ENCODE data around the gene RPL12. TPM values are rescaled to one million over a fixed set of nuclear protein-coding genes. Genes with fewer than 3 reads are reported as not detected.

Gene RPL12
- total and polyA plus RNA-seq, 9 of the 15 experiments (the other 6 are each of a cell fraction or from before 2014, with no cell fraction given): 1,614 to 4,558 (median 2,531) TPM

DNA sequence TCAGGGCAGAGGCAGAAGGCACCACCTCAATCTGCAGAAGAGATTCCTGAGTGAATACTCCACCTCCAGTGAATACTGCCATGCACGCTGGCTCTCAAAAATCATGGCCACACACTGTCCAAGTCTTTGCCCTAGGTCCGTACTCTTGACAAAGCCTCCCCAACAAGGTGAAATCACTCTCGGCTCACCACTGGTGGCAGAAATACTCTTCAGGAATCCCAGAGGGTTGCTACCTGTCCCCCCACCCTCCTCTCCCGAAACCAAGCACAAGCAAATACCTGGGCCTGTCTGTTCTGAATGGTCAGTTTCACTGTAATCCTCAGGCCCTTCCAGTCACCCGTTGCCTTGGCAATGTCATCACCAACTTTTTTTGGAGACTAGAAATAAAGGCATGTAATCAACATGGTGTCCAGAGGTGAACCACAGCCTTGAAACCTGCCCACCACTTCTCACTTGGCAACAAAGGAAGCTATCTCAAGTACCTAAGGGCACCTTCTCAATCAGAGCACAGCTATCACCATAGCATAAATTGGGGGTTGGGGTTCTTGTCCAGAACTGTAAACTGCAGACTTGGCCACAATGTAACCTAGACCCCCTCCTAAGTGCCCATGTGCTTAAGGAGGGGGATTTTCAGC, 1.8 kb downstream of the RPL12 start (continued):
- TF ChIP-seq, protein P1, sequence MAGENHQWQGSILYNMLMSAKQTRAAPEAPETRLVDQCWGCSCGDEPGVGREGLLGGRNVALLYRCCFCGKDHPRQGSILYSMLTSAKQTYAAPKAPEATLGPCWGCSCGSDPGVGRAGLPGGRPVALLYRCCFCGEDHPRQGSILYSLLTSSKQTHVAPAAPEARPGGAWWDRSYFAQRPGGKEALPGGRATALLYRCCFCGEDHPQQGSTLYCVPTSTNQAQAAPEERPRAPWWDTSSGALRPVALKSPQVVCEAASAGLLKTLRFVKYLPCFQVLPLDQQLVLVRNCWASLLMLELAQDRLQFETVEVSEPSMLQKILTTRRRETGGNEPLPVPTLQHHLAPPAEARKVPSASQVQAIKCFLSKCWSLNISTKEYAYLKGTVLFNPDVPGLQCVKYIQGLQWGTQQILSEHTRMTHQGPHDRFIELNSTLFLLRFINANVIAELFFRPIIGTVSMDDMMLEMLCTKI (IDR thresholded peaks at IDR 0.05; ENCODE audit: partially characterized antibody): no peak
- TF ChIP-seq GTF2F1 (IDR thresholded peaks at IDR 0.05; ENCODE audit: low read depth, low read length) (no peak), SPI1 (IDR thresholded peaks at IDR 0.05; ENCODE audit: borderline replicate concordance, low read depth, low read length) (no peak), RFX1 (IDR thresholded peaks at IDR 0.05) (peak; percentile 60), ZNF311 (CRISPR knock-in tag; IDR thresholded peaks at IDR 0.05) (no peak), MBD2 (IDR thresholded peaks at IDR 0.05; ENCODE audit: borderline replicate concordance, low read depth) (0 out of 2 replicates have a peak, but pooled peaks have one; percentile 25), CREM (IDR thresholded peaks at IDR 0.05; ENCODE audit: low read depth) (no peak), STAG1 (CRISPR knock-in tag; IDR thresholded peaks at IDR 0.05; ENCODE audit: borderline replicate concordance) (no peak), CBFB (CRISPR knock-in tag; IDR thresholded peaks at IDR 0.05) (no peak), SMARCE1 (IDR thresholded peaks at IDR 0.05) (no peak), HIVEP1 (CRISPR knock-in tag; IDR thresholded peaks at IDR 0.05) (no peak), XRCC4 (IDR thresholded peaks at IDR 0.05; ENCODE audit: extremely low read depth, insufficient read depth, insufficient read length) (no peak), CHD1 (IDR thresholded peaks at IDR 0.05; ENCODE audit: low read length) (no peak), SIRT6 (IDR thresholded peaks at IDR 0.05; ENCODE audit: low read depth, low read length) (peak; percentile 83), ZNF232 (CRISPR knock-in tag; IDR thresholded peaks at IDR 0.05) (no peak), ZNF699 (CRISPR knock-in tag; IDR thresholded peaks at IDR 0.05; ENCODE audit: insufficient replicate concordance) (no peak)
- TF ChIP-seq, protein P2, sequence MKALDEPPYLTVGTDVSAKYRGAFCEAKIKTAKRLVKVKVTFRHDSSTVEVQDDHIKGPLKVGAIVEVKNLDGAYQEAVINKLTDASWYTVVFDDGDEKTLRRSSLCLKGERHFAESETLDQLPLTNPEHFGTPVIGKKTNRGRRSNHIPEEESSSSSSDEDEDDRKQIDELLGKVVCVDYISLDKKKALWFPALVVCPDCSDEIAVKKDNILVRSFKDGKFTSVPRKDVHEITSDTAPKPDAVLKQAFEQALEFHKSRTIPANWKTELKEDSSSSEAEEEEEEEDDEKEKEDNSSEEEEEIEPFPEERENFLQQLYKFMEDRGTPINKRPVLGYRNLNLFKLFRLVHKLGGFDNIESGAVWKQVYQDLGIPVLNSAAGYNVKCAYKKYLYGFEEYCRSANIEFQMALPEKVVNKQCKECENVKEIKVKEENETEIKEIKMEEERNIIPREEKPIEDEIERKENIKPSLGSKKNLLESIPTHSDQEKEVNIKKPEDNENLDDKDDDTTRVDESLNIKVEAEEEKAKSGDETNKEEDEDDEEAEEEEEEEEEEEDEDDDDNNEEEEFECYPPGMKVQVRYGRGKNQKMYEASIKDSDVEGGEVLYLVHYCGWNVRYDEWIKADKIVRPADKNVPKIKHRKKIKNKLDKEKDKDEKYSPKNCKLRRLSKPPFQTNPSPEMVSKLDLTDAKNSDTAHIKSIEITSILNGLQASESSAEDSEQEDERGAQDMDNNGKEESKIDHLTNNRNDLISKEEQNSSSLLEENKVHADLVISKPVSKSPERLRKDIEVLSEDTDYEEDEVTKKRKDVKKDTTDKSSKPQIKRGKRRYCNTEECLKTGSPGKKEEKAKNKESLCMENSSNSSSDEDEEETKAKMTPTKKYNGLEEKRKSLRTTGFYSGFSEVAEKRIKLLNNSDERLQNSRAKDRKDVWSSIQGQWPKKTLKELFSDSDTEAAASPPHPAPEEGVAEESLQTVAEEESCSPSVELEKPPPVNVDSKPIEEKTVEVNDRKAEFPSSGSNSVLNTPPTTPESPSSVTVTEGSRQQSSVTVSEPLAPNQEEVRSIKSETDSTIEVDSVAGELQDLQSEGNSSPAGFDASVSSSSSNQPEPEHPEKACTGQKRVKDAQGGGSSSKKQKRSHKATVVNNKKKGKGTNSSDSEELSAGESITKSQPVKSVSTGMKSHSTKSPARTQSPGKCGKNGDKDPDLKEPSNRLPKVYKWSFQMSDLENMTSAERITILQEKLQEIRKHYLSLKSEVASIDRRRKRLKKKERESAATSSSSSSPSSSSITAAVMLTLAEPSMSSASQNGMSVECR (CRISPR knock-in tag; IDR thresholded peaks at IDR 0.05): peak; percentile 45; the same call in 1 of the 2 replicates
- TF ChIP-seq, protein P3, sequence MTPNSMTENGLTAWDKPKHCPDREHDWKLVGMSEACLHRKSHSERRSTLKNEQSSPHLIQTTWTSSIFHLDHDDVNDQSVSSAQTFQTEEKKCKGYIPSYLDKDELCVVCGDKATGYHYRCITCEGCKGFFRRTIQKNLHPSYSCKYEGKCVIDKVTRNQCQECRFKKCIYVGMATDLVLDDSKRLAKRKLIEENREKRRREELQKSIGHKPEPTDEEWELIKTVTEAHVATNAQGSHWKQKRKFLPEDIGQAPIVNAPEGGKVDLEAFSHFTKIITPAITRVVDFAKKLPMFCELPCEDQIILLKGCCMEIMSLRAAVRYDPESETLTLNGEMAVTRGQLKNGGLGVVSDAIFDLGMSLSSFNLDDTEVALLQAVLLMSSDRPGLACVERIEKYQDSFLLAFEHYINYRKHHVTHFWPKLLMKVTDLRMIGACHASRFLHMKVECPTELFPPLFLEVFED (CRISPR knock-in tag; conservative IDR thresholded peaks at IDR 0.05): 0 out of 2 replicates have a peak, but pooled peaks have one; percentile 46

All from K562 (cell line).